TTC549 (cell line): ENCODE data around the gene C14orf180.

ENCODE experiments used
- FAIRE-seq: peaks from 2 replicates; lab custom pipeline; 2012; peaks lifted over from hg19 to GRCh38; lab: Jason Lieb, UNC

C14orf180 gene

GRCh38 chr14:104594310-104595046, 14.9 kb downstream of the C14orf180 start:
- no peak for FAIRE-seq

- no peak for FAIRE-seq
These were observed 15.6 kb downstream of the C14orf180 start for GRCh38 chr14:104595116-104595675.

- no peak for FAIRE-seq
These were observed 16.4 kb downstream of the C14orf180 start for GRCh38 chr14:104595911-104596450.

DNA sequence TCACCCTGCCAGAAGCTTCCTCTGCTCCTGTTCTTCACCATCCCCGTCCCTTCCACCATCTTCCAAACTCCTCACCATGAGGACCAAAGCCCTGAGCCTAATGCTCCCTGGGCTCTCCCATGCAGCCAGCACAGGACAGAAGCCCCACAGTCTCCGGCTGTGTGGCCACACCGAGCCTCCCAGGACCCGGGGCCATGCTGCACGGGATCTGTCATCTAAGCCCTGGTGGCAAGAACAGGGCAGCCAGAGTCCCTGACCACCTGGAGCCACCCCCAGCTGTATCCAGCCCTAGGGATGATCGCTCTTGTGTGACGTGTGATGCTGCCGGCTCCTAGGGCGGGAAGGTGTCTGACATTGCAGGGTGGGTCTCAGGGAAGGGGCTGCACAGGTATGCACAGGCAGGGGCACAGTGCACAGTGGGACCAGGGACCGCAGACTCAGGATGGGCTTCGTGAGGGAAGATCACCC, 16.9 kb downstream of the C14orf180 start:
- FAIRE-seq: no peak

DNA sequence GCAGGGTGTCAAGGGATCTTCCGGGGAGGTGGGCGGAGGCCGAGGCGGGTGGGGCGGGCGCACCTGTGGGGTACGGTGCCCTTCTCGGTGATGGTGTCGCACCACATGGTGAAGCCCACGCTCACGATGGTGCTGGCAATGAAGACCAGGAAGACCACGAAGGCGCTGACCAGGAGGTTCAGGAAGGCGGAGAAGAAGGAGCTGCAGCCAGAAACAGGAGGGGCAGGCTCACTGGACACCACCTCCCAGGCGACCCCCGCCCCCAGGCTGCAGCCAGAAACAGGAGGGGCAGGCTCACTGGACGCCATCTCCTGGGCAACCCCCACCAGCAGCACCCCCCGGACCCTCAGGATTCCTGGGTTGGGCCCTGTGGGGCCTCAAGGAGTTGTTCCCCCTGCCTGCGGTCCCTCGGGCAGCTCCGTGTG, 17.4 kb downstream of the C14orf180 start:
- no peak for FAIRE-seq

DNA sequence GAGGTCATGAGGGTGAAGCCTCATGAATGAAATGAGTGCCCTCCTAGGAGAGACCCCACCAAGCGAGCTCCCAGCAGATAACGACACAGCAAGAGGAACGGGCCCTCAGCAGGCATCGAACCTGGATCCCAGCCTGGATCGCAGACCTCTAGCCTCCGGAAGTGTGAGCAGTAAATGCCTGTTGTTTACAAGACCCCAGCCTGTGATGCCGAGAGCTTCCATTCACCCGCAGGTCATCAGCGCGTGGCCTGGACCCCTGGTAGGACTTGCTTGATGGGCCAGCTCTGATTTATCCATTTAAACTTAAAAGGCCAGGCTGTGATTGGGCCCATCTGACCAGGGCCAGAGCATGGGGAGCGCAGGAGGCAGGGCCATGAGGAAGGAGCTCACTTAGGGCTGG, 18.0 kb downstream of the C14orf180 start:
- no peak for FAIRE-seq

DNA sequence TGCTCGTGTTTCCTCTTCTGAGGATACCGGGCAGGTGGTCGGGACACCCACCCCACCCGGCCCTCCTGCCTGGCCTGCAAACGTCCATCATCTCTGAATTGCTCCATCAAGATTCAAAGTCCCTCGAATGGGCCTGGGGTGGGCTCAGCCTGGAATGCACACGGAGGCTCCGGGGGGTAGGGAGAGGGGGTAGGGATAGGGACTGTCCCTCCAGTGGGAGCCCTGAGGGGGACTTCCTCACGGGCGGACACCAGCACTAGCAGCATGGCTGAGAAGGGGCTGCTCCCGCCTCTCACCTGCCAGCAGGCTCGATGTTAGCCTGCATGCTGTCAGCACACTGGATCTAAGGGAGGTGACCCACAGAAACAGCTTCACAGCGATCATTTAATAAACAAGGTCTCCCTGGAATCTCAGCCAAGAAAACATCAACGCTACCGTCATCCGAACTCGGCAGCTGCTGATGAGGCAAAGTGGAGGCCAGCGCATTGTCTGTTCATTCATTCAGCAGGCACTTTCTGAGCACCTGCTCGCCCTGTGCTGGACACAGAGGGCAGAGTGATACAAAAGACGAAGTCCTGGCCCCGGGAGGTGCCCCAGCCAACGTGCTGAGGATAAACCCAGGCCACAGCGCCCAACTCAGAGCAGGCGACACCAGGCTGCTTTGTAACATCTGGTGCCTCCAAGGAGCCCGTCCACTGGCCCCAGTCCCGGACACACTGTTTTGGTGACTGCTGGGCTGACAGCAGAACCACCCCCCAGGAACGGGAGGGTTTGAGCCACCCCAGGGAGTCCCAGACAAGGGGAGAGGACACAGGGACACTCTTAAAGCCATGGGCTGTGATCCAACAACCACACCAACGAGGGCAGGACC, 18.7 kb downstream of the C14orf180 start:
- FAIRE-seq: no peak

DNA sequence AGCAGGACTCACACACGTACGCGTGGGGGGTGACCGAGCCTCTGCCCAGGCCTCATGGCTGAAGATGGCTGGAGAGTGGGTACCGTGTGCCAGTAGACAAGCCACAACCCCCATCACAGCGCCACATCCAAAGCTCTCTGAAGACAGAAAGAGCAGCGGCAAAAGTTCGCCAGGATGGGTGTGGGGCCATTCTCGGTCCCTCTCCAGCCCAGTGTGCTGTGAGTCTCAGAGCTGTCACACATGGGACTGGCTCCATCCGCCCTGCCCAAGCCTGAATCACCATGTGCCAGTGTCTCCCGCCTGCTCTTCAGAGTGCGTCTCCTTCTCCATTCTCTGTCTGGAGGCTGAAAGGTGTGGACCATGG, 19.3 kb downstream of the C14orf180 start:
- no peak for FAIRE-seq

- no peak for FAIRE-seq
These were observed 19.9 kb downstream of the C14orf180 start for GRCh38 chr14:104599446-104599845.

GRCh38 chr14:104600141-104600643, 20.6 kb downstream of the C14orf180 start:
- FAIRE-seq: no peak

- FAIRE-seq: no peak
These were observed 21.2 kb downstream of the C14orf180 start for GRCh38 chr14:104600805-104601204.

DNA sequence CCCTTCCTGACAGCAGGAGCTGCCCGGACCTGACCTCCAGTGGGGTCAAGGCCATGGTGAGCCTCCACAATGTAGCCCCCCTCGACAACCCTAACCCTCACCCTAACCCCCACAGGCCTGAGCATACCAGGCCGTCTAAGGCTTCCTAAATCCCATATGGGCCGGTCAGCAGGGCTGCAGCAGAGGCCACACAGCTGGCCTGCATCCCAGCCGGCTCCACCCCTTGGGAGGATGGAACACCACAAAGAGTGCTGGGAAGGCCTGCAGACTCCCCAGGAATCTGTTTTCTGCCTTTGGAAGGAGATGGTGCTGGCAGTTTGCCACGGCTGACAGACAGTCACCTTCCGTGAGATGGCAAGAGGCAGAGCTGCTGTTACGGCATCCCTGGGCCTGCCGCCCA, 22.2 kb downstream of the C14orf180 start:
- no peak for FAIRE-seq

- no peak for FAIRE-seq
These were observed 22.9 kb downstream of the C14orf180 start for GRCh38 chr14:104602315-104602932.

DNA sequence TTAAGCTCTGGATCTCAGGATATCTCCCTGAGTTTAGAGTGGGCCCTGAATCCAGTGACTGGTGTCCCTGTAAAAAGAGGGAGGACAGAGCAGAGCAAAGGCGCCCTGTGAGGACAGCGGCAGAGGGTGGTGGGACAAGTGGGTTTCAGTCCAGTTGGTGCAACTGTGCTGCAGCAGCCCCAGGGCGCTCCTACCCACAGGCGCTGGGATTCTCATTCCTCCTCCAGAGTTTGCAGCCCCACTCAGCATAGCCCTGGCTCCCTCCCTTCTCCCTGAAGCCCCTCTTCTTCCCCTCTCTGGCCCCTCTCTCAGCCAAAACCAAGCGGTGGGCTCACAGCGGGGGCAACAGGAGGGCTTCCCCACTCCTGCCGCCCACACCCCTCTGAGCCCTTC, 23.4 kb downstream of the C14orf180 start:
- no peak for FAIRE-seq

GRCh38 chr14:104603711-104604401, 24.3 kb downstream of the C14orf180 start:
- no peak for FAIRE-seq

DNA sequence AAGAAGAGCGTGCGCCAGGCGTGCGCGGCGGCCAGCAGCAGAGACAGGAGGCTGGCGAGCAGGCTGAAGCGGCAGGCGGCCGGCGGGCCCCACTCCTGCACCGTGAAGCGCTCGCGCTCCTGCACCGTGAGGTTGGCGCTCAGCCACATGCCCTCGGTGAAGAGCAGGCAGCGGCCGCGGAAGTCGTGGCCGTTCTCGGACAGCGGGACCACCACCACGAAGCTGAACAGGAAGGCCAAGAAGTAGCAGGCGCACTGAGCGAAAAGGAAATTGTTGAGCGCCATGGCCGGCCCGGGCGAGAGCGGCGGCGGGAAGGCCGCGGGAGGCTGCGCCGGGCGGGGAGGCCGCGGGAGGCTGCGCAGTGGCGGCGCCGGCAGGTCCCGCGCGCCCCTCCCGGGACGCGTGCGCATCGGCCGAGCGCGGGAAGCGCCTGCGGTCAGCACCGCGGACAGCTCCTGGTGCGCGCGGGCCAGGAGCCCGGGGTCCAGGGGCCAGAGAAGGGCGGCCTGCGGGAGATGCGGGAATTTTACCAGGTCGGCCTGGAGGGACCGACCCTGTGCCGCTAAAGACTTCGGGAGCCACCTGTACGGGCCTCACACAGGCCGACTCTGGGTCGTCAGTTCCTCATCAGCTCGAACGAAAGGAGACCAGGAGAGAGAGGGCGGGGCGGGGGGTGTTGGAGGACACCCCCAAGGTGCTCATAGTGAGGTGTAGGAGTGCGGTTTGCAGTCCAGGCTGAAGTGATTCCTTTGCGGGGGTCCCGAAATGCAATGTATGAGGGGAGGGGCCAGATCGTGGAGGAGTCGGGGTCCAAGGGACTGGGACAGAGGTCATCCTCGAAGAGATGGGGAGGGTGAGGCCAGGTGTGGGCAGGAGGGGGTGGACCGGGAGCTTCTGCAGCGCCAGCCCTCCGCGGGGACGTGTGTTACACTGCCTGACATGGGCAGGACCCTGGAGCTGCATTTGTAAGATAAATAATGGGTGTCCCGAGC, 25.2 kb downstream of the C14orf180 start, which contains the start of gene TMEM179:
Gene TMEM179, minus strand, starts transcription at position 315 of the 992 bp plus-strand sequence. Its CDS starts 31 bp downstream, at position 284.
- no peak for FAIRE-seq

DNA sequence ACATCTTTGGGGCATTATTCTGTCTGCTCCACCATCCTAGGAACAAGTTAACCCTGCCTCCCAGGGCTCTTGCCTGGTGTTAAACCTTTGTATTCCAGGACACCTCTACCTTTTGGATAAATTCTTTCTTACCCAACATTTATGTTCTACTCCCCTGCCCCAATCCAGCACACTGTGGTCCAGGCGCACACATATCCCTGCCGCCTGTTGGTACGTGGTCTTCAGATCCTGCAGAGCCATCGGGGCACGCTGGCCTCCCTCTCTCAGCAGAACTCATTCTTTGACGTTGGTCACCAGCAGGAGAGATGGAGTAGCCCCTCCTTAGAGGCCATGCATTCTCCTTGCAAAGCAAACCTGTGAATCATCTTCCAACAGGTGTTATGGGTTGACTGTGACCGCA, 30.1 kb downstream of the C14orf180 start:
- no peak for FAIRE-seq

DNA sequence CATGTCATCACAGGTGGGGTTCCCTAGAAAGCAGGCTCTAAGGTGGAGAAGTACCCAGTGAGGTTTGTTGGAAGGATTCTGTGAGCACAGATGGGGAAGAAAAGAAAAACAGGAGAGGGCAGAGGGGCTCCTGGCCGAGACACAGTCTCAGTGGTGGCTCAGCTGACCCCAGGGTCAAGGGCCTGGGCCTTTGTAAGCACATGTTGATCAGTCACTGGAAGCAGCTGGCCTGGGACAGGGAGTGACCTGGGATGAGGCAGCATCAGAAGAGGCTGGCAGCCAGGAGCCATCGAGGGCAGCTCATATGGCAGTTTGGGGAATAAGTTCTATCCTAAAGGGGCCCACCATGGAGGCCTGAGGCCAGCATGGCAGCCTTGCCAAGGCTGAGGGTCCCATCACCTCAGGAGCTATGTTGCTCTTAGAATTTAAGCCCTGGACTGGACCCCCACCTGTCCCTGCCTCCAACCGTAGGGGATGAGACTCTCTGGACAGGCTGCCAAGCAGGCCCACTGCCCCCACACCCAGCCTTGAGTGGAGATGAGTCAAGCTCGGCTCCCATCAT, 31.3 kb downstream of the C14orf180 start:
- FAIRE-seq: no peak

GRCh38 chr14:104611881-104612280, 32.3 kb downstream of the C14orf180 start:
- FAIRE-seq: no peak
